Thoracic aorta (tissue), 2 donors: Measurements from ENCODE around the gene CTIF. TPM values are rescaled to one million over a fixed set of nuclear protein-coding genes. Genes with fewer than 3 reads are reported as not detected.

Experiments used
- ATAC-seq: fragments of 150-250 bp; one replicate; pipeline ENCODE4 v1.8.0; 2017; ENCODE audit warnings: low read depth; ENCODE audit not compliant: insufficient number of reproducible peaks, low FRiP score
- DNase-seq: peaks from one replicate; pipeline ENCODE4 v3.0.0-alpha.2; 2020; ENCODE audit warnings: low spot score
- H3K27ac ChIP-seq, 2 donors: fragments of 200-600 bp; sonication (generic); 1 replicate in 1 of 2; 2 replicates in 1 of 2; pipeline ENCODE4 v1.5.1; 2016; ENCODE audit warnings: mild to moderate bottlenecking in 2 of 2, moderate library complexity in 2 of 2
- H3K27me3 ChIP-seq: fragments of 200-600 bp; sonication (generic); replicated peaks from 2 replicates; pipeline ENCODE4 v1.6.0; 2016; ENCODE audit warnings: mild to moderate bottlenecking; ENCODE audit not compliant: insufficient read depth
- H3K36me3 ChIP-seq: fragments of 200-600 bp; sonication (generic); one replicate; pipeline ENCODE4 v1.5.1; 2016
- H3K4me1 ChIP-seq, 2 donors: fragments of 200-600 bp; sonication (generic); 1 replicate in 1 of 2; 2 replicates in 1 of 2; pipeline versions ENCODE4 v1.5.1 to v1.6.0; 2016; ENCODE audit warnings: low read depth in 2 of 2, mild to moderate bottlenecking in 1 of 2; ENCODE audit not compliant: control insufficient read depth in 1 of 2
- H3K4me3 ChIP-seq: fragments of 200-600 bp; sonication (generic); 2 replicates; pipeline ENCODE4 v1.5.1; 2016; ENCODE audit warnings: mild to moderate bottlenecking
- H3K9me3 ChIP-seq: fragments of 200-600 bp; sonication (generic); 2 replicates; pipeline ENCODE4 v1.5.1; 2016
- total RNA-seq, 2 donors: library from RNA; depleted of rRNA; stranded (reverse); fragments of >200 nt; gene quantifications; one replicate each; pipeline versions ENCODE4 v1.1.0 to v1.2.3, GENCODE V29; 2016
- TF ChIP-seq, protein P1 (sequence below): fragments of 200-600 bp; sonication (generic); IDR thresholded peaks from one replicate; pipeline ENCODE4 v1.5.1; 2019; ENCODE audit warnings: antibody characterized with exemption

The CTIF gene
- total RNA-seq, 2 donors from 2014 or later = 63.3 to 125 TPM

DNA sequence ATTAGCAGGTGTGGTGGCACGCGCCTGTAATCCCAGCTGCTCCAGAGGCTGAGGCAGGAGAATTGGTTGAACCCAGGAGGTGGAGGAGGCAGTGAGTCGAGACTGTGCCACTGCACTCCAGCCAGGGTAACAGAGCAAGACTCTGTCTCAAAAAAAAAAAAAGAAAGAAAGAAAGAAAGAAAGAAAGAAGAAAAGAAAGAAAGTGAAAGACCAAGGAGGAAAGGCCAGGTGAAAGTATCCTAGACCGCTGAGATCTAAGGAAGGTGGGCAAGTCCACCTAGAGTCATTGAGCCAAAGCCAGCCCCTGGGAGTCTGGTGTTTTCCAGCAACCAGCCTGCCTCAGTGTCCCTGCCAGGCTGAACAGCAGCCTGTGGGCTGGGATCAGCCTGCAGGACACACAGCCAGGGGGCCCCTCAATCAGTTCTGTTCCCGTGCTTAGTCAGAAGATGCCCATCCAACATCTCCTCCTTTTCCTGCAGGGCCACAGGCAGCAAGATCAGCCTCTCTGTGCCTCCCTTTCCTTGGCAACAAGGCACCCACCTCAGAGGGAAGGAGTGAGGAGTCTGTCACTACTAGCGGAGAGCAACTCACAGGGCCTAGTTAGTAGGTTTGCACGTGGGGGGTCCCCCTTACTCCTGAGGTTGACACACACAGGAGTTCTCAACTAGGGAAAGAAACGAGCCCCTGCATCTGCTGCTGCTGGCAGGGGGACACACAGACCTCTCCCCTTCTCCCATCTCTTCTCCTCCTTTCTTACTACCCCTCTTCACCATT lies 347.9 kb downstream of the CTIF start:
- TF ChIP-seq, protein P1, sequence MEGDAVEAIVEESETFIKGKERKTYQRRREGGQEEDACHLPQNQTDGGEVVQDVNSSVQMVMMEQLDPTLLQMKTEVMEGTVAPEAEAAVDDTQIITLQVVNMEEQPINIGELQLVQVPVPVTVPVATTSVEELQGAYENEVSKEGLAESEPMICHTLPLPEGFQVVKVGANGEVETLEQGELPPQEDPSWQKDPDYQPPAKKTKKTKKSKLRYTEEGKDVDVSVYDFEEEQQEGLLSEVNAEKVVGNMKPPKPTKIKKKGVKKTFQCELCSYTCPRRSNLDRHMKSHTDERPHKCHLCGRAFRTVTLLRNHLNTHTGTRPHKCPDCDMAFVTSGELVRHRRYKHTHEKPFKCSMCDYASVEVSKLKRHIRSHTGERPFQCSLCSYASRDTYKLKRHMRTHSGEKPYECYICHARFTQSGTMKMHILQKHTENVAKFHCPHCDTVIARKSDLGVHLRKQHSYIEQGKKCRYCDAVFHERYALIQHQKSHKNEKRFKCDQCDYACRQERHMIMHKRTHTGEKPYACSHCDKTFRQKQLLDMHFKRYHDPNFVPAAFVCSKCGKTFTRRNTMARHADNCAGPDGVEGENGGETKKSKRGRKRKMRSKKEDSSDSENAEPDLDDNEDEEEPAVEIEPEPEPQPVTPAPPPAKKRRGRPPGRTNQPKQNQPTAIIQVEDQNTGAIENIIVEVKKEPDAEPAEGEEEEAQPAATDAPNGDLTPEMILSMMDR = no peak
- no peak for ATAC-seq
- Histone ChIP-seq H3K4me3 (no peak overlapping the region), H3K27ac (no peak overlapping the region), H3K9me3 (no peaks in the 10 kb centered on the region), H3K36me3 (no peaks in the 10 kb centered on the region), H3K4me1 (peaks cover 4 to 44% of the 10 kb centered on the region in 2 donors), H3K27me3 (no peaks in the 10 kb centered on the region)
- no peak for DNase-seq

DNA sequence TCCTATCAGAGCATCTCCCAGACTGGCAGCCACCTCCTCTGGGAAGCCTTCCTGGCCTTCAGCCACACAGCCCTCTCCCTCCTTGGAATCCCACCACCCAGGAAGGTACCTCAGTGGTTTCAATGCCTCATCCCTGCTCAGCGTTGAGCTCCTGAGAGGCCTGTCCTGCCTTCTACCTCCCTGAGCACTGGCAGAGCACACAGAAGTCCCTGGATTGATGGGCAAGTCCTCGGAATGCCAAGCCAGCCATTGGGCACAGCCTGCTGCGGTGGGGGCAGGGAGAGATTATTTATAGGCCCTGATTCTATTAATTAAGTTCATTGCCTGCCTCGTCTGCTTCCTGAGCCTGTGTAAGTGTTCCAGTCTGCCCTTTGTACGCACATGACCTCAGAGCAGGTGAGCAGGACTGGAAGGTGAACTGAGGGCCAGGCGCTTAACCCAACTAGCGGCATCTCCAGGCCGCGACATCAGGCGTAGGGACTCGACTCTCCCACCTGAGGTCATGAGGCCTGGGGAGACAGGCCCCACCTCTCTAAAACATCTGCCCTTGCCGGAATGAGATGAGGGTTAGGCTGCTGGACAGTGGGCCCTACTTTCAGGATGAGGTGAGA lies 348.6 kb downstream of the CTIF start:
- no peak overlapping the region for H3K4me3 ChIP-seq
- H3K4me1 ChIP-seq = peaks cover 4 to 48% of the 10 kb centered on the region in 2 donors
- H3K9me3 ChIP-seq = no peaks in the 10 kb centered on the region
- ATAC-seq = no peak
- H3K27me3 ChIP-seq = no peaks in the 10 kb centered on the region
- DNase-seq = no peak
- H3K36me3 ChIP-seq = no peaks in the 10 kb centered on the region
- no peak overlapping the region for H3K27ac ChIP-seq
- TF ChIP-seq, protein P1 = no peak

DNA sequence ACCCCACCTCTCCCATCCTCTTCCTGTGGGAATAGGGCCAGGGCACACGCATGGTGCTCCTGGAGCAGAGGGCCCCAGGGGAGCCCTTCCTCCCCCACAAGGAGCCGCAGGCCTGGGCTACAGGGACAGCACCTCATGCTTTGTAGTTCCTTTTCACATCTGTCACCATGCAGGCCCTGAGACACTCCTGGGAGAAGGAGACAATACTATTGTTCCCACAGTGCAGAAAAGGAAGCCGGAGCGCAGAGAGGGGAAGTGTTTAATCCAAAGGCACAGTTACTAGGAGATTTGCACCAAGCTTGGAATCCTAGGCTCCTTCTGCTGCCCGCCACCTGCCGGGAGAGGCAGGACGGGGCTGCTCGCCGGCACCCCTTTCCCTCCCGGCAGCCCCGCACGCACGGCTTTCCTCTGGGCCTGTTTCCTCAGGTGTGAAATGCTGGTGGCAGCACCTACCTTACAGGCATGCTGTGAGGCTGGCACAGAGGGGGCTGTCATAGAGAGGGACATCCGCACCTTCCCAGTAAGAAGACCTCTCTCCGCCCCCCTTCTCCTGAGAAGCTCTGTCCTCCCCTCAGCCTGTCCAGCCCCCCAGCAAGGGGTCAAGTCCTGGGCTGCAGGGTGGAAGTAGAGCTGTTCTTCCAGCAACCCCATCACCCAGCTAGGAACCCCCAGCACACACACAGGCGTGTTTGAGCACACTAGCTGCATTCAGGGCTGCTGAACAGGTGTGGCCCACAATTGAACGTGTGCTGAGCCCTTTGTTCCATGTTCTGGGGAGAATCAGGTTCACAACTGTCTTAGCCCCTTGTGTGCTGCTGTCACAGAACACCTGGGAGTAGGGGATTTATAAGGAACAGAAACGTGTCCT lies 349.3 kb downstream of the CTIF start:
- Histone ChIP-seq H3K36me3 (no peaks in the 10 kb centered on the region), H3K9me3 (no peaks in the 10 kb centered on the region), H3K4me1 (peaks cover 4 to 56% of the 10 kb centered on the region in 2 donors), H3K27ac (no peak overlapping the region), H3K4me3 (no peak overlapping the region), H3K27me3 (no peaks in the 10 kb centered on the region)
- TF ChIP-seq, protein P1 = no peak
- ATAC-seq = no peak
- no peak for DNase-seq

DNA sequence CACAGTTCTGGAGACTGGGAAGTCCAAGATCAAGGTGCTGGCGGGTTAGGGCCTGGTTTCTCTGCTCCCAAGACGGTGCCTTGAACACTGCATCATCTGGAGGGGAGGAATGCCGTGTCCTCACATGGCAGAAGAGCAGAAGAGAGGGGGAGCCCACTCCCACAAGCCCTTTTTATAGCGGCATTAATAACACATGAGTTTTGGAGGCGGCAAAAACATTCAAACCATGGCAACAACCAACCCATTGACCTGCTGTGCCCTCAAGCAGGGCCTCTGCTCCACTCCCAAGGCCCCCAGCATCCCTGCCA lies 349.9 kb downstream of the CTIF start:
- TF ChIP-seq, protein P1 = no peak

More for the DNA sequence above, 349.9 kb downstream of the CTIF start:
- no peaks in the 10 kb centered on the region for H3K36me3 ChIP-seq
- H3K27me3 ChIP-seq = no peaks in the 10 kb centered on the region
- ATAC-seq (no peak), DNase-seq (no peak)
- H3K4me3 ChIP-seq = no peak overlapping the region
- H3K4me1 ChIP-seq = peaks cover 4 to 62% of the 10 kb centered on the region in 2 donors
- no peaks in the 10 kb centered on the region for H3K9me3 ChIP-seq
- no peak overlapping the region for H3K27ac ChIP-seq
